ENCODE data around the gene PRLR.

Gene PRLR

DNA sequence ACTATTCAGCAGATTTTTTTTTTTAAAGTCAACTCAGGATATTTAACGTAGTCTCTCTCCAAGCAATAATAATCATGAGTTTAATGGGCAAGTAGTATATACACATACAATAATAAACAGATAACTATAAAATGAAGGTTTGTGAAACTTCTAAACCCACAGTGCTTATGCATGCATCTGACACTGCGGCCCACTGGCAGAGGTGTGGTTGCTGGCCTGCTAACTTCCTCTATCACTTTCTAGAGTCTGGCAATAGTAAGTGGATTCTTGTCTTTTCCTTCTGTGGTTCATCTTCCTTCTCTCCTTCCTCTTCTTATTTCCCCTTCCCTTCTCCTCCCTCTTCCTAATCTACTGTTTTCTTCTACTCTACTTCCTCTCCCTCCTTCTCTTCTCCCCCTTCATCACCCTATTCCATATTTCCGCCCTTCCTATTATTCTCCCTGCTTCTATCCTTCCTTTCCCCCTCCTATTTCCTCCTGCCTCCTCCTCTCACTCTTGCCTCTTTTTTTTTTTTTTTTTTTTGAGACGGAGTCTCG lies 164.0 kb downstream of the PRLR start:
- TF ChIP-seq, protein P1, sequence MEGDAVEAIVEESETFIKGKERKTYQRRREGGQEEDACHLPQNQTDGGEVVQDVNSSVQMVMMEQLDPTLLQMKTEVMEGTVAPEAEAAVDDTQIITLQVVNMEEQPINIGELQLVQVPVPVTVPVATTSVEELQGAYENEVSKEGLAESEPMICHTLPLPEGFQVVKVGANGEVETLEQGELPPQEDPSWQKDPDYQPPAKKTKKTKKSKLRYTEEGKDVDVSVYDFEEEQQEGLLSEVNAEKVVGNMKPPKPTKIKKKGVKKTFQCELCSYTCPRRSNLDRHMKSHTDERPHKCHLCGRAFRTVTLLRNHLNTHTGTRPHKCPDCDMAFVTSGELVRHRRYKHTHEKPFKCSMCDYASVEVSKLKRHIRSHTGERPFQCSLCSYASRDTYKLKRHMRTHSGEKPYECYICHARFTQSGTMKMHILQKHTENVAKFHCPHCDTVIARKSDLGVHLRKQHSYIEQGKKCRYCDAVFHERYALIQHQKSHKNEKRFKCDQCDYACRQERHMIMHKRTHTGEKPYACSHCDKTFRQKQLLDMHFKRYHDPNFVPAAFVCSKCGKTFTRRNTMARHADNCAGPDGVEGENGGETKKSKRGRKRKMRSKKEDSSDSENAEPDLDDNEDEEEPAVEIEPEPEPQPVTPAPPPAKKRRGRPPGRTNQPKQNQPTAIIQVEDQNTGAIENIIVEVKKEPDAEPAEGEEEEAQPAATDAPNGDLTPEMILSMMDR (IDR thresholded peaks at IDR 0.05; ENCODE audit: extremely low read depth, insufficient read depth, missing control alignments): no peak
- in situ Hi-C loops (cut with MboI; ENCODE audit: low pct_unique_long_range_greater_than_20kb, low sequenced_read_pairs, unreplicated experiment): no loop called here
- no peak for DNase-seq (ENCODE audit: low spot score)

DNA sequence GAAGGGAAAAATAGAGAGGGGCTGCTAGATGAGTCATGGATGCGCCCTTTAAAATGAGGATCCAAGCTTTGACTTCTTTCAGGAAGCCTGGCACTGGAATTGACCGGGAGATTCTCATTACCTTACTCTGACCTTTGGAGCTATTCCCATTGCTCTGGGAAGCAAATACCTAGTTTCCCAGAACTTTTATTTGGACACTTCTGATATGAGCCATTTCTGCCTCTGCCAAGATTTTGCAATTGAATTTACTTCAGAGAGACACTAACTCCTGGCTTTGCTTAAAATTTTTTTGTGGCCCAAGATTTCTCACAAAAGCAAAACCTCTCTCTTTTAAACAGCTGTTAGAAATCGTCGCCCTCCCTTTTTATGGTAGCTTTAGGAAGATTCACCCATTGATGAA lies 166.9 kb downstream of the PRLR start:
- TF ChIP-seq, protein P1 (IDR thresholded peaks at IDR 0.05; ENCODE audit: extremely low read depth, insufficient read depth, missing control alignments): no peak
- no peak for DNase-seq (ENCODE audit: low spot score)
- in situ Hi-C loops (cut with MboI; ENCODE audit: low pct_unique_long_range_greater_than_20kb, low sequenced_read_pairs, unreplicated experiment): no loop called here

DNA sequence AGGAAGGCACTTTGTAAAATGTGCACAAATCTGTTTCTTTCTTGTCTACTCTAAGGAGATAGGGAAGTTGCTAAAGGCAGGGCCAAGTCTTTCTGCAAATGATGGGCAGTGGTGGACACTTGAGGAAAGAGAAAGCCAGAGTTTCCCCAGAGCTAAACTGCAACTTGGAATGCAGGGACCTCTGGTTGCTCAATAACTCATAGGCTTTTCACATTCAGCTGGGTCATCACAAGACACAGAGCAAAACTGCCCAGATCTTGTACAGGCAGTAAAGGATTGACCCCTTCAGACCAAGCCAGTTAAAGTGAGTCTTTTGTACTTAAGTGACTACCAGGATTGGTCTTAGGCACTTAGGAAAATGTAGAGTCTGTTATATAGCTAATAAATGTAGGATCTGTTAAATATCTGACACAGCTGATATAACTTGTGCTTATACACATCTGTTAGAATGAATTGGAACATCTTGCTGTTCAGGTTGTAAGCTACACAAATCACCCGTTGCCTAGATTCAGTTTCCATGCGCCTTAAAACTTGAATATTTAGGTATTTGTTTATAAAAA lies 169.0 kb downstream of the PRLR start:
- no peak for DNase-seq (ENCODE audit: low spot score)
- in situ Hi-C loops (cut with MboI; ENCODE audit: low pct_unique_long_range_greater_than_20kb, low sequenced_read_pairs, unreplicated experiment): no loop called here
- TF ChIP-seq, protein P1 (IDR thresholded peaks at IDR 0.05; ENCODE audit: extremely low read depth, insufficient read depth, missing control alignments): no peak

DNA sequence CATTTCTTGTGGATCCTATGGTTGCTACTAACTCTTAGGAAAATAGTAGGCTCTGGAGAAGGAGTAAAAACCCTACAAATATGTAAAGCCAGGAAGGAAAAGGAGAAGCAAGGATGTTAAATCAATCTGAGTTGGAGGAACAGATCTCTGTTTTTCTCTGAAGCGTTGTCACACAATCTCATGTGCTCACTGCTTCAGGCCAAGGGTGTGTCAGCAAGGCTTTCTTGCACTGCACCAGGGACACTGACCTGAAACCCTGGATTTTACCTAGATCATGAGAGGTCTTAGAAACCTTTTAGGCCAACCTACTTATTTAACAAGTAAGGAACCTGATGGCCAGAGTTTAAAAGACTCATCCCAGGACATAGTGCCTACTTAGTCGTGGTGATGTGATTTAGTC lies 170.1 kb downstream of the PRLR start:
- no peak for DNase-seq (ENCODE audit: low spot score)
- TF ChIP-seq, protein P1 (IDR thresholded peaks at IDR 0.05; ENCODE audit: extremely low read depth, insufficient read depth, missing control alignments): no peak
- in situ Hi-C loops (cut with MboI; ENCODE audit: low pct_unique_long_range_greater_than_20kb, low sequenced_read_pairs, unreplicated experiment): no loop called here

DNA sequence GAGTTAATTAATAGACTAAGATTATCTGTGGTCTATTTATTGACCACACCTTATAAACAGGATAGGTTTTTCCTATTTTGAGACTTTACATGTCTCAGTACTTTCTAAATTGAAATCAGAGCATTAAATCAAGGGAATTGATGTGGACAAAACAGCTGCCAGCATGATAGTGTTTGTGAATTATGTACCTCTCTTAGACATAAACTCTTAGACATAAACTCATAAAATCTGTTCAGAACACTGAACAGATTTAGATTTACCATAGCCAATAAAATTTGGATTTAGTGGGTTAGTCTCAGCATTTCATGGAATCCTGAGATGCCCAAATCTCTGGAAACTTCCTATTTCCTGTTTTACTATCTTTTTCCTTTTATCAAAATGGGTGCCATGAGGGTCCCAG lies 171.0 kb downstream of the PRLR start:
- no peak for DNase-seq (ENCODE audit: low spot score)
- TF ChIP-seq, protein P1 (IDR thresholded peaks at IDR 0.05; ENCODE audit: extremely low read depth, insufficient read depth, missing control alignments): no peak
- in situ Hi-C loops (cut with MboI; ENCODE audit: low pct_unique_long_range_greater_than_20kb, low sequenced_read_pairs, unreplicated experiment): no loop called here

DNA sequence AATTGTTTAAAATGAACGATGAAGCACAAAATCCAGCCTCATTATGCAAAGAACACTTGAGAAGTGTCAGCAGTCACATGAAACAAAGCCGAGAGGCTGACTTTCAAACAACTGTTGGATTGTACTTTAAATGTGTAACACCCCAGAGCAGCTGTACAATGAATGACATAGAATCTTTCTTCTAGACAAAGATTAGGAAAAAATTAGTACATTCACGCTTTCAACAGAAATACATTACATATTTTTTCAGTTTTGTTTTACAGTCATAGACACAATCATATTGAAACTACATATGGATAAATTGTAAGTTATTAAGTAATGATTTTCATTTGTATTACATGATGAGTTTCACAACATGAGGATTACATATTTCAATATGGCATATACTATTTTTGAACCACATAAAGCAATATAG lies 171.9 kb downstream of the PRLR start:
- DNase-seq (ENCODE audit: low spot score): peak; percentile 46
- TF ChIP-seq, protein P1 (IDR thresholded peaks at IDR 0.05; ENCODE audit: extremely low read depth, insufficient read depth, missing control alignments): no peak
- in situ Hi-C loops (cut with MboI; ENCODE audit: low pct_unique_long_range_greater_than_20kb, low sequenced_read_pairs, unreplicated experiment): no loop called here

Measured in GM13977 (cell line).